ENCODE measurements around the gene ZBTB40.

The ZBTB40 gene

GRCh38 chr1:22465671-22466070 is 14.0 kb downstream of the ZBTB40 start:
- Mint-ChIP-seq H3K36me3 (ENCODE audit: low read depth) (no peaks in the 10 kb centered on the region), H3K4me3 (no peak overlapping the region), H3K9me3 (no peaks in the 10 kb centered on the region), H3K27me3 (no peaks in the 10 kb centered on the region), H3K4me1 (ENCODE audit: low read depth) (peaks cover 37% of the 10 kb centered on the region), H3K27ac (no peak overlapping the region)
- intact Hi-C loops (cut with micrococcal nuclease): no loop called here

- H3K36me3 Mint-ChIP-seq (ENCODE audit: low read depth): peaks cover 19% of the 10 kb centered on the region
- peaks cover 50% of the 10 kb centered on the region for H3K4me1 Mint-ChIP-seq (ENCODE audit: low read depth)
- intact Hi-C loops (cut with micrococcal nuclease): no loop called here
- H3K27me3 Mint-ChIP-seq: no peaks in the 10 kb centered on the region
- no peaks in the 10 kb centered on the region for H3K9me3 Mint-ChIP-seq
- H3K27ac Mint-ChIP-seq: no peak overlapping the region
- H3K4me3 Mint-ChIP-seq: no peak overlapping the region
These were observed 18.6 kb downstream of the ZBTB40 start for GRCh38 chr1:22470227-22470626.

GRCh38 chr1:22471078-22471477 is 19.4 kb downstream of the ZBTB40 start:
- intact Hi-C loops (cut with micrococcal nuclease): no loop called here
- H3K36me3 Mint-ChIP-seq (ENCODE audit: low read depth): peaks cover 19% of the 10 kb centered on the region
- no peaks in the 10 kb centered on the region for H3K9me3 Mint-ChIP-seq
- no peaks in the 10 kb centered on the region for H3K27me3 Mint-ChIP-seq
- H3K4me1 Mint-ChIP-seq (ENCODE audit: low read depth): peaks cover 56% of the 10 kb centered on the region
- H3K4me3 Mint-ChIP-seq: no peak overlapping the region
- no peak overlapping the region for H3K27ac Mint-ChIP-seq

GRCh38 chr1:22471610-22472009 is 20.0 kb downstream of the ZBTB40 start:
- H3K4me3 Mint-ChIP-seq: no peak overlapping the region
- no peaks in the 10 kb centered on the region for H3K9me3 Mint-ChIP-seq
- no peaks in the 10 kb centered on the region for H3K27me3 Mint-ChIP-seq
- intact Hi-C loops (cut with micrococcal nuclease): no loop called here
- H3K36me3 Mint-ChIP-seq (ENCODE audit: low read depth): peaks cover 19% of the 10 kb centered on the region
- no peak overlapping the region for H3K27ac Mint-ChIP-seq
- H3K4me1 Mint-ChIP-seq (ENCODE audit: low read depth): peaks cover 59% of the 10 kb centered on the region

GRCh38 chr1:22472596-22472995 is 20.9 kb downstream of the ZBTB40 start:
- Mint-ChIP-seq H3K27me3 (no peaks in the 10 kb centered on the region), H3K27ac (no peak overlapping the region), H3K9me3 (no peaks in the 10 kb centered on the region), H3K4me1 (ENCODE audit: low read depth) (peaks cover 53% of the 10 kb centered on the region), H3K4me3 (no peak overlapping the region), H3K36me3 (ENCODE audit: low read depth) (peaks cover 19% of the 10 kb centered on the region)
- intact Hi-C loops (cut with micrococcal nuclease): no loop called here

- peaks cover 19% of the 10 kb centered on the region for H3K36me3 Mint-ChIP-seq (ENCODE audit: low read depth)
- no peaks in the 10 kb centered on the region for H3K27me3 Mint-ChIP-seq
- no peaks in the 10 kb centered on the region for H3K9me3 Mint-ChIP-seq
- H3K4me1 Mint-ChIP-seq (ENCODE audit: low read depth): peaks cover 53% of the 10 kb centered on the region
- intact Hi-C loops (cut with micrococcal nuclease): no loop called here
- no peak overlapping the region for H3K27ac Mint-ChIP-seq
- no peak overlapping the region for H3K4me3 Mint-ChIP-seq
These were observed 22.3 kb downstream of the ZBTB40 start for GRCh38 chr1:22473952-22474351.

- peaks cover 27% of the 10 kb centered on the region for H3K4me1 Mint-ChIP-seq (ENCODE audit: low read depth)
- peaks cover 32% of the 10 kb centered on the region for H3K36me3 Mint-ChIP-seq (ENCODE audit: low read depth)
- intact Hi-C loops (cut with micrococcal nuclease): no loop called here
- H3K27me3 Mint-ChIP-seq: no peaks in the 10 kb centered on the region
- H3K9me3 Mint-ChIP-seq: no peaks in the 10 kb centered on the region
- H3K4me3 Mint-ChIP-seq: no peak overlapping the region
- no peak overlapping the region for H3K27ac Mint-ChIP-seq
These were observed 24.9 kb downstream of the ZBTB40 start for GRCh38 chr1:22476566-22476965.

- peaks cover 22% of the 10 kb centered on the region for H3K4me1 Mint-ChIP-seq (ENCODE audit: low read depth)
- H3K36me3 Mint-ChIP-seq (ENCODE audit: low read depth): peaks cover 13% of the 10 kb centered on the region
- peaks cover 20% of the 10 kb centered on the region for H3K9me3 Mint-ChIP-seq
- no peak overlapping the region for H3K4me3 Mint-ChIP-seq
- intact Hi-C loops (cut with micrococcal nuclease): no loop called here
- H3K27ac Mint-ChIP-seq: no peak overlapping the region
- no peaks in the 10 kb centered on the region for H3K27me3 Mint-ChIP-seq
These were observed 31.5 kb downstream of the ZBTB40 start for GRCh38 chr1:22483121-22483520.

- Mint-ChIP-seq H3K27me3 (no peaks in the 10 kb centered on the region), H3K4me1 (ENCODE audit: low read depth) (peaks cover 22% of the 10 kb centered on the region), H3K36me3 (ENCODE audit: low read depth) (peaks cover 10% of the 10 kb centered on the region), H3K9me3 (peaks cover 20% of the 10 kb centered on the region), H3K4me3 (no peak overlapping the region), H3K27ac (no peak overlapping the region)
- intact Hi-C loops (cut with micrococcal nuclease): no loop called here
These were observed 33.2 kb downstream of the ZBTB40 start for GRCh38 chr1:22484706-22485345.

GRCh38 chr1:22485431-22485830 is 33.8 kb downstream of the ZBTB40 start:
- intact Hi-C loops (cut with micrococcal nuclease): no loop called here
- Mint-ChIP-seq H3K27me3 (no peaks in the 10 kb centered on the region), H3K4me1 (ENCODE audit: low read depth) (peaks cover 22% of the 10 kb centered on the region), H3K36me3 (ENCODE audit: low read depth) (peaks cover 10% of the 10 kb centered on the region), H3K27ac (no peak overlapping the region), H3K4me3 (no peak overlapping the region), H3K9me3 (peaks cover 20% of the 10 kb centered on the region)

GRCh38 chr1:22487781-22488180 is 36.1 kb downstream of the ZBTB40 start:
- H3K4me3 Mint-ChIP-seq: no peak overlapping the region
- H3K4me1 Mint-ChIP-seq (ENCODE audit: low read depth): peaks cover 30% of the 10 kb centered on the region
- H3K27ac Mint-ChIP-seq: no peak overlapping the region
- H3K36me3 Mint-ChIP-seq (ENCODE audit: low read depth): peaks cover 16% of the 10 kb centered on the region
- intact Hi-C loops (cut with micrococcal nuclease): no loop called here
- peaks cover 20% of the 10 kb centered on the region for H3K9me3 Mint-ChIP-seq
- no peaks in the 10 kb centered on the region for H3K27me3 Mint-ChIP-seq

- H3K27ac Mint-ChIP-seq: no peak overlapping the region
- no peak overlapping the region for H3K4me3 Mint-ChIP-seq
- H3K27me3 Mint-ChIP-seq: no peaks in the 10 kb centered on the region
- peaks cover 16% of the 10 kb centered on the region for H3K9me3 Mint-ChIP-seq
- intact Hi-C loops (cut with micrococcal nuclease): no loop called here
- peaks cover 34% of the 10 kb centered on the region for H3K4me1 Mint-ChIP-seq (ENCODE audit: low read depth)
- peaks cover 17% of the 10 kb centered on the region for H3K36me3 Mint-ChIP-seq (ENCODE audit: low read depth)
These were observed 36.7 kb downstream of the ZBTB40 start for GRCh38 chr1:22488319-22488718.

GRCh38 chr1:22489278-22489677 is 37.6 kb downstream of the ZBTB40 start:
- Mint-ChIP-seq H3K27me3 (no peaks in the 10 kb centered on the region), H3K9me3 (peaks cover 6% of the 10 kb centered on the region), H3K36me3 (ENCODE audit: low read depth) (peaks cover 22% of the 10 kb centered on the region), H3K4me3 (no peak overlapping the region), H3K27ac (no peak overlapping the region), H3K4me1 (ENCODE audit: low read depth) (peaks cover 39% of the 10 kb centered on the region)
- intact Hi-C loops (cut with micrococcal nuclease): no loop called here

- no peak overlapping the region for H3K4me3 Mint-ChIP-seq
- H3K27me3 Mint-ChIP-seq: no peaks in the 10 kb centered on the region
- H3K36me3 Mint-ChIP-seq (ENCODE audit: low read depth): peaks cover 22% of the 10 kb centered on the region
- intact Hi-C loops (cut with micrococcal nuclease): no loop called here
- no peak overlapping the region for H3K27ac Mint-ChIP-seq
- H3K4me1 Mint-ChIP-seq (ENCODE audit: low read depth): peaks cover 41% of the 10 kb centered on the region
- H3K9me3 Mint-ChIP-seq: peaks cover 1% of the 10 kb centered on the region
These were observed 38.2 kb downstream of the ZBTB40 start for GRCh38 chr1:22489823-22490222.

- H3K27ac Mint-ChIP-seq: no peak overlapping the region
- no peak overlapping the region for H3K4me3 Mint-ChIP-seq
- H3K36me3 Mint-ChIP-seq (ENCODE audit: low read depth): peaks cover 22% of the 10 kb centered on the region
- intact Hi-C loops (cut with micrococcal nuclease): no loop called here
- H3K27me3 Mint-ChIP-seq: no peaks in the 10 kb centered on the region
- peaks cover 39% of the 10 kb centered on the region for H3K4me1 Mint-ChIP-seq (ENCODE audit: low read depth)
- no peaks in the 10 kb centered on the region for H3K9me3 Mint-ChIP-seq
These were observed 38.7 kb downstream of the ZBTB40 start for GRCh38 chr1:22490309-22490708.

All from dendritic cell treated with granulocyte-macrophage colony-stimulating factor and Interleukin-4, amounts not matched to agents 40 ng/mL and 50 ng/mL, for 4 days (primary cell).